Retinal pigment epithelial cell (primary cell): ENCODE measurements around the gene SGK1.
A peak's percentile ranks its signal among the peaks of the same experiment; 100 is the strongest.

ENCODE experiments used
- DNase-seq: peaks from one replicate; pipeline ENCODE4 v3.0.0-alpha.2; 2010; ENCODE audit warnings: low read depth
- H3K4me3 ChIP-seq: 2 replicates; pipeline ENCODE4 v1.5.1; 2011; ENCODE audit warnings: mild to moderate bottlenecking, low read length, control low read depth, moderate library complexity
- CTCF ChIP-seq: conservative IDR thresholded peaks from 2 replicates; pipeline ENCODE4 v1.5.1; 2011; ENCODE audit warnings: low read depth, low read length, control low read depth, inconsistent platforms

The SGK1 gene

DNA sequence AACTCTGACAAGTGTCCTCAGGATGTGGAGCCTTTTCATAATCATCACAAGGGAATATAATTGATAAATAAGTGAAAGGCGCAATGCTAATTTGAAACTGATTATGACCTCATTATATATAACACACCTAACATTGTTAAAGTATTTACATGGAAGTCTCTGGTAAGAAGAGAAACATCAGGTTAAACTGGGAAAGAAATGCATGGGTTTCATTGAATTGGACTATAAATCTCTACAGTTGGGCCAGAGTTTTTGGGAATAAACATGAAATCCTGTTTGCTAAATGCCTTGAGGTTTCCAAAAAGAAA, 1.0 kb upstream of the SGK1 start:
- no peak for TF ChIP-seq CTCF
- H3K4me3 ChIP-seq: no peak overlapping the region
- DNase-seq: no peak

DNA sequence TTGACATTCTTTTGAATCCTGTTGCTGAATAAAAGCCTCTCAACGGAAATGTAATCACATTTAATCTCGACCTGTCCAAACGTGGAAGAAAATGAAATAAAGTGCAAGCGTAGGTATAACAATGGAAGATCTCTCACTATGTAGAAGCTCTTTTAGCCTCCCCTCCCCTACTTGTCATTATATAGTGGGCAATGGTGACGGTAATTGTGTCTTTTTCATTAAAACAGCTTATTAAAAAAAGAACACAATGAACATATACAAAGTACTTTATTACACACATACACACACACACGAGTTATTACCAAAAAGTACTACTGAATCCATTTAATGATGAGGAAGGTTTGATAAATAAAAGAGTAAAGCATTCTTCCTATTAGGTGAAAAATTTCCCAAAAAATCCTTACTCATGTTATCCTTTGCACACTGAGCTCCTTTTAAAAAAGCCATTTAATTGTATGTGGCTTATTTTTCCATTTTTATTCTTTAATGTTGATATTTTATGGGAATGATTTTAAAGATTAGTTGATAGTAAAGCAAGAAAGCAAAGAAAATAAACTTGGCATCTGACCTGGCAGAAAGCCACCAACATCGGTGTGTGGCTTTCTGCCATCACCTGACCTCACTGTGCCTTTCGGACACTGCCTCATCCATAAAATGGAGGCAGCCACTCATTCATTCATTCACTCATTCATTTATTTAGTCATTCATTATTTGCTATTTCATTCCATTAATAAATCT, 493 bp upstream of the SGK1 start:
- no peak for DNase-seq
- peak overlapping the region; percentile 58 for H3K4me3 ChIP-seq
- TF ChIP-seq CTCF: no peak

DNA sequence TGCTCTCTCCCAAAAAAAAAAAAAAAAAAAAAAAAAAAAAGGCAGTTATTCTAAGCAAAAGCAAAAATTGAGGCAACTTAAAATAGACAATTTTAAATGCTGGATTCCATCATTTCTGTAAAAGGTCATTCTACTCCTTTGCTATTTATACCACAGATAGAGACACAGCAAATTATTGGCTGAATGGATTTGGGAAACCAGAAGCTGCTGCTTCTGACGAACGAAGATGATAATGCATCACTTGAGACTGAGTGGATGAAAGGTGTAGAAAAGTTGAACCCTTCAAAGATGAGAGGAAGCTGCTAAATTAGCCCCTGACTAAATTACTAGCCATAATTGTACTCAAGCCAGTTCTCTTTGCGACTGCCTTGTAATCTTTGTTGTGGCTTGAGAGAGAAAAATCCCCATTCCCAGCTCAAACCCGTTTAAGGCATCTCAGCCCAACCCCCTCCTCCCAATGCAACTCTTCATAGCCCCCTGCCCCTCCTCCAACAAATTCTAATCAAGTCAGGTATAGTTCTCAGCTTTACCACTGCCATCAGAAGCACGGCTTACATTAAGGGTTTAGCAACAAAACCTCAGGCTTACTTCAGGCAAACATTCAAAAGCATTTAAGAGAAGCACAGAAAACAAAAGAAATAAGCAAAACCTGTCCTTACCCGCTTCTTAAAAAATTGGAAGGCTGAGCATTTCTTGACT, 1.0 kb downstream of the SGK1 start:
- H3K4me3 ChIP-seq: peak overlapping the region; percentile 58
- no peak for TF ChIP-seq CTCF
- no peak for DNase-seq

- H3K4me3 ChIP-seq: no peak overlapping the region
- TF ChIP-seq CTCF: no peak
- no peak for DNase-seq
Observed at GRCh38 chr6:134315974-134316441, 1.9 kb downstream of the SGK1 start.

- no peak for TF ChIP-seq CTCF
- no peak for DNase-seq
- H3K4me3 ChIP-seq: no peak overlapping the region
Observed at GRCh38 chr6:134315189-134315588, 2.7 kb downstream of the SGK1 start.

DNA sequence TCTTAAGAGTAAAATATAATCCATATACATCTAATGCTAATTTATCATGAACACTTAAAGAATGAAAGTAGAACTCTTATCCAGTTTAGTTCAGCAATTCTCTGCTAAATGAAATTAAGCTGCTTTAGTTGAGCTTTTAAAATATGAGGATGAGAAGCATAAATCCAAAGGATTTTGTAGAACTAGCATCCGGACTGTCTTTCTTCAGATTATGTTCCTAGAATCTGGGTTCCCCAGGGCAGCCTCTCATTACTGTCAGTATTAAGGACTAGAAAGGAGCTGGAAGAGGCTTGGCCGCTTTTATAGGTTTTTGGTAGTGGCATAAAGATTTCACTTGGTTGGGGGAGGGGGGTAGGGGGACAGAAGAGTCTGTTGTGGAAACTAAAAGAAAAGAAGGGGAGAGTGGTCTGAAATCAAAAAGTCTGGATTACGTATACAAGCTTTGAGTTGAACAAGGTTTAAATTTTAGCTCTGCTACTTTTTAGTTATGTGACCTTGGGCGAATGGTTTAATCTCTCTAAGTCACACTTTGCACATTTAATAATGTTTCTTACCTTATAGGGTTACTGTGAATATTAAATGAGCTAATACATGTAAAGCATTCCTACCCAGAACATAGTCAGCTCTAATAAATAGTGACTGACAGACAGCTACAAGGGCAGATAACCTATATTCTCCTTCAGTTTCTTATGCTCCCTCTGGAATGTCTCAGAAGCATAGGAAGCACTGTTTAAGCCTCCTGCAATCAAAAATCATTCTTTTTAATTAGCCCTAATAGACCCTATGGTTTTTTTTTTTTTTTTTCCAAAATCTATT, 3.7 kb downstream of the SGK1 start:
- TF ChIP-seq CTCF: no peak
- DNase-seq: no peak
- H3K4me3 ChIP-seq: no peak overlapping the region
